HL-60/S4 treated with phorbol 12-myristate 13-acetate at 8.2 ng/mL for 4 days and 3 days (cell line): ENCODE measurements around the gene FYTTD1.

Source experiments
- in situ Hi-C: fragments of 300-500 bp; cut with MboI; formaldehyde crosslinking; loops from 2 replicates; pipeline ENCODE4 v1.15.0; 2022; ENCODE audit warnings: low sequenced_read_pairs

The FYTTD1 gene

GRCh38 chr3:197791113-197791891, 41.6 kb downstream of the FYTTD1 start, which contains the start of gene LRCH3:
Gene LRCH3 (plus strand): TSS chr3:197791254. CDS start chr3:197791279, 25 bp downstream.
- in situ Hi-C loops = no loop called here

GRCh38 chr3:197791892-197792647, 42.4 kb downstream of the FYTTD1 start:
- in situ Hi-C loops = no loop called here

DNA sequence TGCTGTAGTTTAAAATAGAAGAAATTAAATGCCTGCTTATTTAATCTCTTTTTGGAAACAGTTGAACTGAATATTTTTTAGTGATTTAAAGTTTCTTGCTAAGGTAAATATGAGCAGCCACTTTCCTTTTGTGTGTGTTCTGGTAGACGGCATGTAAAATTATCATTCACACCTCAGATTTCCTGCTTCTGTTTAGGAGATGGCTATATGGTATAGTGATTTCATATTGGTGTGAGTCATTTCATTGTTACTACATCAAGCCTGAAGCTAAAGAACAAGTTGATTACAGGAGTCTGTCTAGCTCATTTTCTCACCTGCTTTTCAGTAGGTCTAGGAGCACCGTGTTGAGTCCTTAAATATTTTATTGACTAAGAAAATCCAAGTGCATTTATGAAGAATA, 43.6 kb downstream of the FYTTD1 start:
- in situ Hi-C loops = no loop called here

- in situ Hi-C loops = no loop called here
These were observed 44.4 kb downstream of the FYTTD1 start for GRCh38 chr3:197794115-197794514.

DNA sequence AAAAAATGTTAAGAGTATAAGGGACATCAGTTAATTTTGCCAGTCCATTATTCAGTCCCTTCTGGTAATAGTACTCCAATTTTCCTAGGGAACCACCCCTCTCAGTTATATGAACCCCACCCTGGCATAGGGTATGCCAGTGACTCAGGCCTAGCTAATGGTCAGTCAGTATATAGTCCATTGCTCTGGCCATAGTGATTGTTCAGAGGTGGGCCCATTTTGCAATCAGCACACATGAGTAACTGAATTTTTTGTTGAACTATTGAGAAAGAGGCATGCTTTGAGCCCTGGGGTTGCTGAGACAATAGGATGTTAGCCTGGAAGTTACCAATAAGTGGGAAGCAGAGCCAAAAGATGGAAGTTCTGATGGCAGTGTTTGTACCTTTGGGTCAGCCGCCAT, 45.5 kb downstream of the FYTTD1 start:
- in situ Hi-C loops = no loop called here

DNA sequence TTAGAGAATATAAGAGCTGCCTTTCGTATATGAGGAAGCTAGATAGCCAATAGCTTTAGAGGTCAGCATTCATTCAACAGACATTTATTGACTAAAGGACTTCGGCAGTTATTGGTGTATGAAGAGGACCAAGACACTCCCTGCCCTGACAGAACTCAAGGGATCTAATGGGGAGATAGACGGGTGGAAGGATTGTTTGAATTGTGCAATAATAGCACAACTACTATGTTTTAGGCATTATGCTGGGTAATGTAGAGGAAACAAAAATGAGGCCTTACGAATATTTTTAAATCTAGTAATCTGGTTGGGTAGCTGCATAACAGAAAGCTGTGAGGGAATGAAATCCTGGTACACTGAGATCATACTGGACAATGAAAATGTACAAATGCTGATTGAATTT, 46.4 kb downstream of the FYTTD1 start:
- in situ Hi-C loops = no loop called here

GRCh38 chr3:197798863-197799262, 49.2 kb downstream of the FYTTD1 start:
- in situ Hi-C loops = no loop called here

GRCh38 chr3:197800379-197800778, 50.7 kb downstream of the FYTTD1 start:
- in situ Hi-C loops = no loop called here

- in situ Hi-C loops = no loop called here
These were observed 52.5 kb downstream of the FYTTD1 start for GRCh38 chr3:197801891-197802778.

- in situ Hi-C loops = no loop called here
These were observed 53.2 kb downstream of the FYTTD1 start for GRCh38 chr3:197802779-197803459.

GRCh38 chr3:197804511-197804910, 54.8 kb downstream of the FYTTD1 start:
- in situ Hi-C loops = no loop called here

DNA sequence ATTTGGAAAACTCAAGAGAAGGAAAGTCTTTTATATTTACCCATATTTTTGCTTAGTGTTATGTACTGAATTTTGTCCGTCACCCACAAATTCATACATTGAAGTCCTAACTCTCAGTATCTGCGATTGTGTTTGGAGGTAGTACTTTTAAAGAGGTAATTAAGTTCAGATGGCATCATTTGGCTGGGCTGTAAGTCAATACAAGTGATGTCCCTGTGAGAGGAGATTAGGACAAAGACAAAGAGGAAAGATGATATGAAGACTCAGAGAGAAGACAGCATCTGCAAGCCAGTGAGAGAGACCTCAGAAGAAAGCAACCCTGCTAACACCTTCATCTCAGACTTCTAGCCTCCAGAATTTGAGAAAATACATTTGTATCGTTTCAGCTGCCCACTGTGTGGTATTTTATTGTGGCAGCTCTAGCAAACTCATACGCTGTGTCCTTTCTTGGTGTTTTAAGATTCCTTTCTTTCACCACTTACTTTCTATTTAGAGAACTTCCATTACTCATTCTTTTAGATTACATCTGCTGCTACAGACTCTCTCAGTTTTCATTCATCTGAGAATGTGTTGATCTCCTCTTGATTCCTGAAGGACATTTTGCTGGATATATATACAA, 58.4 kb downstream of the FYTTD1 start:
- in situ Hi-C loops = no loop called here

DNA sequence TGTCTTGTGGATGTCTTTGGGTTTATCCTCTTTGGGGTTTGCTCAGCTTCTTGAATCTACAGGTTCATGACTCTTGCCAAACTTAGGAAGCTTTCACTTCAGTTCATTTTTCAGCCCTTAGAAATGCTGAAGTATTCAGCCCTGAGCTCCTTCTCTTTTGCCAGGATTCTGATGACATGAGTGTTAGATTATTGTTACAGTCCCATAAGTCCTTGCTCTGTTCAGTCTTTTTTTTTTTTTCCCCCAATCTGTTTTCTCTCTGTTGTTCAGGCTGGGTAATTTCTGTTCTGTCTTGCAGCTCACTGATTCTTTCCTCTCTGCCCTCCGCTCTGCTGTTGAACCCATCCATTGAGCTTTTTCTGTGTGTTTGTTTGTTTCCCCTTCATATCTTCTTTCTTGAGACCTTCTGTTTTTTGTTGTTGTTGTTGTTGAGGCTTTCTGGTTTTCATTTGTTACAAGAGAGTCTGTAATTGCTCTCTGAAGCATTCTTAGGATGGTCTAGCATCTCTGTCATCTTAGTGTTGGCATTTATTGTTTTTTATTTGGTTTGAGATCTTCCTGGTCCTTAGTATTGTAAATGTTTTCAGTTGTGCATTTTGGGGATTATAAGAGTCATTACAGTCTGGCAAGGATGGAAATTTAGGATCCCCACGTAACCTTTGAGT, 59.8 kb downstream of the FYTTD1 start:
- in situ Hi-C loops = no loop called here

DNA sequence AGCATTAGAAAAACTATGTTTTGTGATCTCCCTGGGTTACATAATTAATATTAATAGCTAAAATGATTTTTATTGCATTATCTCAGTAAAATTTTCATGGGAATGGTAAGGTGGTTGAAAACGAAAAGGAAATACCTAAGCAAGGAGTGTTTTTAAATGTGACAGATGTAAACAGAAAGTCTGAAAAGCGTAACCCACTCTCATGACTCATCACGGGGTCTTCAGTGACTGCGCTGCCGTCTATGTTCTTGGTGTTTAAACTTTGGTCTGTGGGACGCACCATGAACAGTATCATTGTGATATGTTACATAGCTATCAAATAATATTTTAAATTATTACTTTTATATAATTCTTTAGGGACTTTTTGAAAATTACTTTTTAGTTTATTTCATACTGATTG, 61.2 kb downstream of the FYTTD1 start:
- in situ Hi-C loops = no loop called here

- in situ Hi-C loops = no loop called here
These were observed 61.7 kb downstream of the FYTTD1 start for GRCh38 chr3:197811343-197811742.

- in situ Hi-C loops = no loop called here
These were observed 64.7 kb downstream of the FYTTD1 start for GRCh38 chr3:197814372-197814771.

DNA sequence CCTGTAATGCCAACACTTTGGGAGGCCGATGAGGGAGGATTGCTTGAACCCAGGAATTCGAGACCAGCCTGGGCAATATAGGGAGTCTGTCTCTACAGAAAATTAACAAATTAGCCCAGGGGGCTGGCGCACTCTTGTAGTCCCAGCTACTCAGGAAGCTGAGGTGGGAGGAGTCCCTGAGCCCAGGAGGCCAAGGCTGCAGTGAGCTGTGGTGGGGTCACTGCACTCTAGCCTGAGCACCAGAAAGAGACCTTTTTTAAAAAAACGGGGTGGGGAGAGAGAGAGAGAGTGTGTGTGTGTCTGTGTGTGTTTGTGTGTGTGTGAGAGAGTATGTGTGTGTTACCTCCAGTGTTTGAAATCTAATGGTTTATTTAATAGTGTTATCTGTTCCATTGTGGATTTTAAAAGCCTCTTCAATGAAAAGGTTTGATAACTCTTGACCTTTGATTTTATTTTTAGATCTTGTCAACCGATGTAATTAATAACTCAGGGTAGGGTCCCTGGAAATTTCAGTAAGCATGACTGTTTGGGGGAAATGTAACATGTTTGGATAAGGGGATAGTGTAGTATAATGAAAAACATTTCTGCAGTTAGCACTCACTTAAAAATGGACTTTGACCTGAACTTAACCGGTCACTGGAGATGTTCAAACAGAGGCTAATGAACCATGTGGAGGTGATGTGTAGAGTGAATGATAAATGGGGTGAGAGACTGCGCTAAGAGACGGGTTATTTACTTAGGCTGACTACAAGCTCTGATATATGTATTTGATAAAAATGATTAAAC, 71.1 kb downstream of the FYTTD1 start:
- in situ Hi-C loops = no loop called here

- in situ Hi-C loops = no loop called here
These were observed 79.8 kb downstream of the FYTTD1 start for GRCh38 chr3:197829397-197830045.
